NCI-H1694 treated with DMSO at 0.1 percent for 48 hours (cell line): Measurements from ENCODE around the gene DCLK1.
"Not testable (repeated sequence)": the region's sequence is repeated elsewhere in the genome, so short reads cannot be mapped to it uniquely, and the experiment has no call there.

ENCODE experiments used
- DNase-seq: peaks from one replicate; lab custom pipeline; 2025; lab: John Stamatoyannopoulos, UW

The DCLK1 gene

GRCh38 chr13:36086117-36086516 lies 45.1 kb downstream of the DCLK1 start:
- no peak for DNase-seq

GRCh38 chr13:36084131-36084530 lies 47.1 kb downstream of the DCLK1 start:
- DNase-seq = no peak

GRCh38 chr13:36082806-36083205 lies 48.4 kb downstream of the DCLK1 start:
- DNase-seq = no peak

DNA sequence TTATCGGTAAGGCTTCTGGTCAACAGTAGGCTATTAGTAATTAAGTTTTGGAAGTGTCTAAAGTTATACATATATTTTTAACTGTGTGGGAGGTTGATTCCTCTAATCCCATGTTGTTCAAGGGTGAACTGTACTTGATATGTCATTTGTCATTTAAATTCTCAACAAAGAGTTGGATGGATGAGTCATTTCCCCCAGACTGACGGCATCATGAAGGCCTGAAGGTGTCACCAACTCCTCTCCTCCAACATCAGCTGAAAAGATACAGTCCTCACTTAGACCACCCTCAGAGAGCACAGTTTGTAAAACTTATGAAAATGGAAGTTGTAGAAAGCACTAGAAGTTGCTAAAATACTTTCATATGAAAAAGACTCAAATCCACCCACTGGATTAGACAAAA lies 48.8 kb downstream of the DCLK1 start:
- no peak for DNase-seq

DNA sequence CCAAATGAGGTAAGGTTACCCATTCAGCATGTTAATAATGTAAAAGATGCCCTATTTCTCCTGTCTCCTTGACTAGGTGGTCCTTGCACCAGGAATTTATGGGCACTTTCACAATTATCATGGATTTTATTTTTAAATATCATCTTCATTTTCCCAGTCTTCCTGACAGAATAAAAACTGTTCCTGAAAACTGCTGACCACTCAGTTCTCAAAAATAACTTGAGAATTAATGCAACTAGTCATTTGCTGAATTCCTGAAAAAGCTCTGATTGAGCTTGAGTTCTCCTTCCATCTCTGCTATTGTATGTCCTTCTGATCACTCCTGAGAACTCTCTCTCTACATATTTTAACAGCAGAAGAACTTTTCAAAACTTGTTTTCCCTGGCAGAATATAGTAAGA lies 55.0 kb downstream of the DCLK1 start:
- DNase-seq = no peak

- no peak for DNase-seq
These were observed 56.5 kb downstream of the DCLK1 start for GRCh38 chr13:36074659-36075058.

GRCh38 chr13:36072152-36072935 lies 58.8 kb downstream of the DCLK1 start:
- DNase-seq = no peak

GRCh38 chr13:36070504-36071192 lies 60.5 kb downstream of the DCLK1 start:
- not testable (repeated sequence) for DNase-seq

GRCh38 chr13:36069881-36070366 lies 61.3 kb downstream of the DCLK1 start:
- DNase-seq = no peak

DNA sequence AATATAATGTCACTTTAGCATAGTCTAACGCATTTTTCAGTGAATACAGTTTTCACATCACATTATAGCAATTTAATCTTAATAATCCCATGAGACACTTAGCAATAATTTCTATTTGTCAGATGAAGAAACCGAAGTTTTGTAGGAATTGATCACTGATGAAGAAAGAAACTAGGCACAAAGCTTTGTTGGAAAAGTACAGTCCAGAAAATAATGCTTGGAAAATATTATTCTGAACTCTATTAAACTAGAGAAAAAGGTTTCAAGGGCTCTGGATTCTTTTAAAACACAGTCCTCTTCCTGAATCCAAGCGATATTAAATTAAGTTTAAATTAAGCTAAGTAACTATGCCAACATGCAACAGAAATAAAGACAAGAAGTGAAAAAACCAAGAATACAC lies 62.2 kb downstream of the DCLK1 start:
- DNase-seq = no peak

GRCh38 chr13:36068566-36068965 lies 62.6 kb downstream of the DCLK1 start:
- no peak for DNase-seq

DNA sequence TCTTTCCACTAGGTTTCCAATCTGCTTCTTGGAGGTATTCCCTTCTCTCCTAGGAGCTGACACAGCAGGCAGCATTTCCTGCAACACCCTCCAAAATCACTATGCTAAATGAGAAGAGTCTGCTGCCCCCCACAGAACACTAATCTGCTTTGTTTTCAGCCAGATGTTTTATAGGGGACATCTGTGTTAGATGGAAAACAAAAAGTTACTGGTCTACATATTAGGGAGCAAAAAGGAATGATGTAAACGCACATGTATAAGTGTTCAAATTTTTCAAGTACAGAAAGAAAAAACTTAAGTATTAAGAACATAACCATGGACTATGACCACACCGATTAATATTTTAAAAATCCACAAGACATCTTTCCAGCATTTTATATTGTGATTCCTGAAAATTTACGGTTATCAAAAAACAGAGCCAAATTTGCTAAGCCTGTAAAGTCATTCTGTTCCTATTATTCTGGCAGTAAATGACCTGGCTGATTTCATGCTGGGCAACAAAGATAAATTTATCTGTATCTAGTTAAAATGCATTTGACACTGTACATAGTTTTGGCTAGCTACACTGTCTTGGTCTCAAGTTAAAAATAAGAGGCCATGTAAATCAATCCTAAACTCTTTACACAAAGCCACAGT lies 63.3 kb downstream of the DCLK1 start:
- no peak for DNase-seq

DNA sequence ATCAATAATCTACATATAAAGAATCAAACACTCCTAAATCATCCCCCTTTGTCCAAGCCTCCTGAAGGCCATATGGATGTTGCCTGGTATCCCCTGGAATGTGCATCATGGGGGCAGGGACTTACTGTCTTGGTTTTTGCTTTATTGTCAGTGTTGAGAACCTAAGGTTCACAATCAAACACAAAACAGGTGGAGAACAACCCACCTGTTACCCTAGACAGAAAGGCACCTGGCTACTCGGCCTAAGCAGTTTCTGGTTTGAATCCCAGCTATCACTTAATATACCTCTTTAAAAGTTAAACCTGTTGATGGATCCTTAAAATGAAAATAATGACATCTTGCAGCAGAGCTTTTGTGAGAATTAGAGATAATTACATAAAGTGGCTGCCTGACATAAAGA lies 68.9 kb downstream of the DCLK1 start:
- no peak for DNase-seq

DNA sequence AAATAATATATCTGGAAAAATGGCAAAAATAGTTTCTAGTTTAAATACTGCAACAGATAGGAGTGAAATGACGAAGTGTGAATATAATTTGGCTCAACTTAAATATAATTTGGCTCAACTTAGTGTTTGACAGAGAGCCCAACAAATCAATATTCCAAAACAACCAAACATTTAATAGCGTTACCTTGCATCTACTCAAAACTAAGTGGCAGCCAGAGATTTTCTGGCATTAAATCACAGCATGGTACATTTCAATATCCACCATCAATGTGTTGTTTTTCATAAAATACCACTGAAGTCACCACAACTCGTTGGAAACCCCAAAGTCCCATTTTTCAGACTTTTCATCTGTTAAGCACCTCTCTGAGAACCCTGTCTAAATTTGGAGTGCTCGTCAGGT lies 69.6 kb downstream of the DCLK1 start:
- no peak for DNase-seq

- no peak for DNase-seq
These were observed 70.1 kb downstream of the DCLK1 start for GRCh38 chr13:36061054-36061453.

- DNase-seq = no peak
These were observed 71.9 kb downstream of the DCLK1 start for GRCh38 chr13:36059321-36059720.

DNA sequence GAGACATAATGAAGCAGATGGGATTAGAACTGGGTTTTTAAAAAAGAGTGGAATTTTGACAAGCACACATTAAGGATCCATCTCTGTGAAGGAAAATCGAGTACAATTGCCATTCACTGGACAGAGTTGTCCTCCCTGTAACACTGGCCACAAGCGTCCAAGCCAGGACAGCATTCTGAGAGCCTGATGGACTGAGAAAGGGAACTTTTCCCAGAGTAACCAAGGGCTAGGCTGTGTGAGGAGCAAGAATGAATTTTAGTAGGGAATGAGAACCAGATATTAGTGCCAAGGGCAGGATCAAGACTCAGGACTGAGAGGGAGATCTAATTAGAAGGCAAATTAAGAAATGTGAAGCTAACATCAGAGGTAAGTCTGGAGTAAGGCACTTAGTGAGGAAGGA lies 73.1 kb downstream of the DCLK1 start:
- DNase-seq = no peak

GRCh38 chr13:36057547-36057946 lies 73.6 kb downstream of the DCLK1 start:
- DNase-seq = no peak

DNA sequence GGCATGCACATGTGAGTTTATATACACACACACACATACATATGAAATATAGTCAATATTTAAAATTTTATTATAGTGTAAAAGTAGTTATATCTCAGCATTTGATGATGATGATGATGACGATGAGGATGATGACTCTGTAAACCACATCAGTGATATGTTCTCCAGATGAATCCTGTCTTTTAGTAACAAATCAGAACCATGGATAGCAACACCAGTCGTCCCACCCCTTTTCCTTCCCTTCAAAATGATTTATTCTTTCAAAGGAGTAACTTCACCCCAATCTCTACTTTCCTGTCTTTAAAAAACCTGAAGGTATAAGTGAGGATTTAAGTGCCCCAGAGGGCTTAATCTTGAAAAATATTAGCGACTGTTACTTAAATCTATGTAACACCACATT lies 74.1 kb downstream of the DCLK1 start:
- DNase-seq = no peak

- DNase-seq = no peak
These were observed 75.8 kb downstream of the DCLK1 start for GRCh38 chr13:36055366-36055765.

- no peak for DNase-seq
These were observed 77.1 kb downstream of the DCLK1 start for GRCh38 chr13:36054041-36054440.

DNA sequence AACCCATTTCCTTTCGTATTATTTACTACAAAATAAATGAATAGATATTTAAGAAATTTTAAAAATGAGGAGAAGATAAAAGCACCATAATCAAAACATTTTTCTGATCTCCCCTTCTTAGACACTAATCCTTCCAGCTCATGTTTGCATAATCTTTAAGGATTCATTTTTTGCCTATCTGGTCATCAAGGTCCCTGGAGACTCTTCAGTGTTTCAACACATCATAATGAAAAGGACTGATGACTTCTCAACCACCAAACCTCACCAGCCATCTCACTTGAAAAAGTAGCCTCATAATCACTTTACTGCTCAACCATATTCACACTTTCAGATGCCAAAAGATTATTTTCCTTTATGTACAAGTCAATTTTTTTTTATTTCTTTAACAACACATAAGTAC lies 80.1 kb downstream of the DCLK1 start:
- DNase-seq = no peak

- no peak for DNase-seq
These were observed 84.5 kb downstream of the DCLK1 start for GRCh38 chr13:36046672-36047071.
